K562 (cell line): ENCODE measurements around the gene FLCN. TPM values are rescaled to one million over a fixed set of nuclear protein-coding genes. Genes with fewer than 3 reads are reported as not detected.

Source experiments
- PHTF2 ChIP-seq: fragments of 250-450 bp; sonication (Bioruptor Pico); IDR thresholded peaks from 2 replicates; pipeline ENCODE4 v1.5.0; 2021; ENCODE audit warnings: mild to moderate bottlenecking
- ZMIZ1 ChIP-seq, 2 experiments: fragments of 150-350 bp in 1 of 2; IDR thresholded peaks; 2 replicates each; pipeline ENCODE4 v1.6.1; 2012 to 2016; ENCODE audit warnings: low read depth in 2 of 2, low read length in 2 of 2, mild to moderate bottlenecking in 1 of 2, moderate library complexity in 1 of 2
- ZNF57 ChIP-seq: fragments of 450-650 bp; formaldehyde crosslinking; IDR thresholded peaks from 2 replicates; pipeline ENCODE4 v1.4.0; 2020; ENCODE audit warnings: mild to moderate bottlenecking, moderate library complexity
- ZNF717 ChIP-seq: fragments of 250-450 bp; sonication (Bioruptor Pico); IDR thresholded peaks from 2 replicates; pipeline ENCODE4 v1.5.0; 2021
- polyA plus RNA-seq, 8 experiments: library from polyadenylated mRNA; depleted of rRNA in 4 of 8; stranded (reverse) in 5 of 8; unstranded in 3 of 8; fragments of >200 nt; fragmentation: Nextera tagmentation in 2 of 8; fragmentation: Illumina TruSeq in 1 of 8; extraction: Ambion mirVana in 2 of 8; extraction: Trizol in 1 of 8; gene quantifications; 2 replicates each; pipeline versions ENCODE4 v1.2.1 to v1.2.3, GENCODE V29; 2011 to 2014; ENCODE audit warnings: inconsistent platforms in 1 of 8, missing spikeins in 1 of 8
- total RNA-seq, 7 experiments: library from RNA; depleted of rRNA in 6 of 7; stranded (reverse); fragments of >200 nt in 6 of 7; fragmentation: Illumina TruSeq in 2 of 7; extraction: Trizol in 2 of 7; gene quantifications; 2 replicates each; pipeline versions ENCODE4 v1.2.1 to v1.2.3, GENCODE V29; 2011 to 2021; ENCODE audit warnings: low replicate concordance in 1 of 7
- TF ChIP-seq, protein P1 (sequence below), 2 experiments: fragments of 450-650 bp; IDR thresholded peaks; 2 replicates each; pipeline ENCODE4 v1.6.1; 2016; ENCODE audit warnings: mild to moderate bottlenecking in 2 of 2, borderline replicate concordance in 1 of 2, low read depth in 1 of 2, moderate library complexity in 1 of 2
- TF ChIP-seq, protein P2 (sequence below): fragments of 450-650 bp; formaldehyde crosslinking; IDR thresholded peaks from 2 replicates; pipeline ENCODE4 v1.4.0; 2020; ENCODE audit warnings: mild to moderate bottlenecking, moderate library complexity
- TF ChIP-seq, protein P3 (sequence below): IDR thresholded peaks from 2 replicates; pipeline ENCODE4 v1.6.1; 2011; ENCODE audit not compliant: insufficient read length; ENCODE audit errors: extremely low read depth
- TF ChIP-seq, protein P4 (sequence below): fragments of 450-650 bp; IDR thresholded peaks from 2 replicates; pipeline ENCODE4 v1.7.1; 2018; ENCODE audit warnings: mild to moderate bottlenecking, low read depth; ENCODE audit not compliant: partially characterized antibody

Gene FLCN
- total and polyA plus RNA-seq, 9 of the 15 experiments (the other 6 are each of a cell fraction or from before 2014, with no cell fraction given), result 1.6 to 33.5 (median 10.9) TPM

DNA sequence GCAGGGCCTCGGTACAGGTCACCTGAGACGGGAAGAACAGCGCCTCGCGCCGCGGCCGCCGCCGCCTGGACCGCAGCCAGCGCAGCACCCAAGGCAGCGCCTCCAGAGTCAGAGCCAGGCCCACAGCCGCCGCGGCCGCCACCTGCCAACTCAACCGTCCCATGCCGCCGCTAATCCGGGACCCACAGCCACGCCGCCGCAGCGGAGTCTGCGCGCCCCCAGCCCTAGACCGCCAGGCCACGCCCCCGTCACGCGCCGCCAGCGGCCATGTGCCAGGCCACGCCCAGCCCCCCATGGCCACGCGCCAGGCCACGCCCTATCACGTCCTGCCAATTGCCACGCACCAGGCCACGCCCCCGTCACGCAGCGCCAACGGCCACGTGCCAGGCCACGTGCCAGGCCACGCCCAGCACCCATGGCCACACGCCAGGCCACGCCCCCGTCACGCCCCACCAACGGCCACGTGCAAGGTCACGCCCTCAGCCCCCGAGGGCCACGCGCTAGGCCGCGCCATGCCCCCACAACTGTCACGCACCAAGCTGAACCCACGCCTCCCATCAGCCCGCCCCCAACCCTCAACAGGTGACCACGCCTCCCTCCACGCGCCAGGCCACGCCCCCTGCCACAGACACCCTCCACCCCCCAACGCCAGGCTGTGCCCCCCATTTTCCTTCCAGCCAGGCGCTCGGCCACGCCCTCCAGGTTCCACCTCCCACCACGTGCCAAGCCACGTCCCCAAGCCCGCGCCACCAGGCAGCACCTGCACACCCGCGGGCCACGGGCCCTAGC lies 30.6 kb downstream of the FLCN start, which contains the start of gene PLD6 (continued):
- no peak for TF ChIP-seq ZNF57 (CRISPR knock-in tag)
- TF ChIP-seq, protein P1, sequence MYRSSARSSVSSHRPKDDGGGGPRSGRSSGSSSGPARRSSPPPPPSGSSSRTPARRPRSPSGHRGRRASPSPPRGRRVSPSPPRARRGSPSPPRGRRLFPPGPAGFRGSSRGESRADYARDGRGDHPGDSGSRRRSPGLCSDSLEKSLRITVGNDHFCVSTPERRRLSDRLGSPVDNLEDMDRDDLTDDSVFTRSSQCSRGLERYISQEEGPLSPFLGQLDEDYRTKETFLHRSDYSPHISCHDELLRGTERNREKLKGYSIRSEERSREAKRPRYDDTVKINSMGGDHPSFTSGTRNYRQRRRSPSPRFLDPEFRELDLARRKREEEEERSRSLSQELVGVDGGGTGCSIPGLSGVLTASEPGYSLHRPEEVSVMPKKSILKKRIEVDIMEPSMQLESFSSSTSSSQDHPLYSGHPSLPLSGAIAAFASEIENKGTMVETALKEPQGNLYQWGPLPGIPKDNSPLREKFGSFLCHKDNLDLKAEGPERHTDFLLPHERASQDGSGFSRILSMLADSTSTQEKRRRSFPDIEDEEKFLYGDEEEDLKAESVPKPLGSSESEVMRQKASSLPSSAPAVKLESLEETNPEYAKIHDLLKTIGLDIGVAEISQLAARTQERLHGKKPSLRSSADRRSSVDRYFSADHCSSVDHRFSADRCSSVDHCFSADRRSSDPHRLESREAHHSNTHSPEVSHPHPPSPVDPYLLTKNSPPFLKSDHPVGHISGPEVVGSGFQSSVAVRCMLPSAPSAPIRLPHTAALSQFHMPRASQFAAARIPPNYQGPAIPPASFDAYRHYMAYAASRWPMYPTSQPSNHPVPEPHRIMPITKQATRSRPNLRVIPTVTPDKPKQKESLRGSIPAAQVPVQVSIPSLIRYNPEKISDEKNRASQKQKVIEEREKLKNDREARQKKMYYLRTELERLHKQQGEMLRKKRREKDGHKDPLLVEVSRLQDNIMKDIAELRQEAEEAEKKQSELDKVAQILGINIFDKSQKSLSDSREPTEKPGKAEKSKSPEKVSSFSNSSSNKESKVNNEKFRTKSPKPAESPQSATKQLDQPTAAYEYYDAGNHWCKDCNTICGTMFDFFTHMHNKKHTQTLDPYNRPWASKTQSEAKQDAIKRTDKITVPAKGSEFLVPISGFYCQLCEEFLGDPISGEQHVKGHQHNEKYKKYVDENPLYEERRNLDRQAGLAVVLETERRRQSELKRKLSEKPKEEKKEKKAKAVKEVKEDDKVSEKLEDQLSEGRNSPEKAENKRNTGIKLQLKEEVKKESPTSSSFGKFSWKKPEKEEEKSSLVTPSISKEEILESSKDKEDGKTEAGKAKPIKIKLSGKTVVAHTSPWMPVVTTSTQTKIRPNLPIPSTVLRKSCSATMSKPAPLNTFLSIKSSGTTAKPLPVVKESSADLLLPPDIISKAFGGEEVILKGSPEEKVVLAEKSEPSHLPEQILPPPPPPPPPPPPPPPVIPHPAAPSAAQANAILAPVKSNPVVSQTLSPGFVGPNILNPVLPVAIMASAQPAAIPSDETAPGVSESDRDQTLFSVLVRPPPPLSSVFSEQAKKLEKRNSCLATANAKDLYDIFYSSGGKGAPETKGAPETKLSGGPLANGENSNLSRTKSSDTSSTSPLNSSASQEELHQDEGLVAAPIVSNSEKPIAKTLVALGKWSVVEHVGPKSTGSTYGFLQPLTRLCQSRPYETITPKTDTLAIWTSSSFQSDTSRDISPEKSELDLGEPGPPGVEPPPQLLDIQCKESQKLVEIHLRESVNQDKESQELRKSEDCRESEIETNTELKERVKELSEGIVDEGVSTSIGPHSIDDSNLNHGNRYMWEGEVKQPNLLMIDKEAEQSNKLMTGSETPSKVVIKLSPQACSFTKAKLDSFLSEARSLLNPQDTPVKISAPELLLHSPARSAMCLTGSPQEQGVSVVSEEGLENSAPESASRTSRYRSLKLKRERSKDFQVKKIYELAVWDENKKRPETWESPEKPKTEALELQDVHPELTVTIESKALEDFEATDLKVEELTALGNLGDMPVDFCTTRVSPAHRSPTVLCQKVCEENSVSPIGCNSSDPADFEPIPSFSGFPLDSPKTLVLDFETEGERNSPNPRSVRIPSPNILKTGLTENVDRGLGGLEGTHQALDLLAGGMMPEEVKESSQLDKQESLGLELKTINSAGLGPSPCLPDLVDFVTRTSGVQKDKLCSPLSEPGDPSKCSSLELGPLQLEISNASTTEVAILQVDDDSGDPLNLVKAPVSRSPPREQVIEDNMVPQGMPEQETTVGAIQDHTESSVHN (IDR thresholded peaks at IDR 0.05; ENCODE audit: borderline replicate concordance in 1 of 2, low read depth in 1 of 2), result no peak
- no peak for TF ChIP-seq PHTF2 (CRISPR knock-in tag)
- no peak for TF ChIP-seq ZMIZ1 (IDR thresholded peaks at IDR 0.05; ENCODE audit: low read depth in 2 of 2, low read length in 2 of 2)
- TF ChIP-seq, protein P2, sequence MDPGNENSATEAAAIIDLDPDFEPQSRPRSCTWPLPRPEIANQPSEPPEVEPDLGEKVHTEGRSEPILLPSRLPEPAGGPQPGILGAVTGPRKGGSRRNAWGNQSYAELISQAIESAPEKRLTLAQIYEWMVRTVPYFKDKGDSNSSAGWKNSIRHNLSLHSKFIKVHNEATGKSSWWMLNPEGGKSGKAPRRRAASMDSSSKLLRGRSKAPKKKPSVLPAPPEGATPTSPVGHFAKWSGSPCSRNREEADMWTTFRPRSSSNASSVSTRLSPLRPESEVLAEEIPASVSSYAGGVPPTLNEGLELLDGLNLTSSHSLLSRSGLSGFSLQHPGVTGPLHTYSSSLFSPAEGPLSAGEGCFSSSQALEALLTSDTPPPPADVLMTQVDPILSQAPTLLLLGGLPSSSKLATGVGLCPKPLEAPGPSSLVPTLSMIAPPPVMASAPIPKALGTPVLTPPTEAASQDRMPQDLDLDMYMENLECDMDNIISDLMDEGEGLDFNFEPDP (CRISPR knock-in tag), result no peak
- TF ChIP-seq ZNF717 (CRISPR knock-in tag), result no peak
- TF ChIP-seq, protein P3, sequence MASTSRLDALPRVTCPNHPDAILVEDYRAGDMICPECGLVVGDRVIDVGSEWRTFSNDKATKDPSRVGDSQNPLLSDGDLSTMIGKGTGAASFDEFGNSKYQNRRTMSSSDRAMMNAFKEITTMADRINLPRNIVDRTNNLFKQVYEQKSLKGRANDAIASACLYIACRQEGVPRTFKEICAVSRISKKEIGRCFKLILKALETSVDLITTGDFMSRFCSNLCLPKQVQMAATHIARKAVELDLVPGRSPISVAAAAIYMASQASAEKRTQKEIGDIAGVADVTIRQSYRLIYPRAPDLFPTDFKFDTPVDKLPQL, result no peak
- TF ChIP-seq, protein P4, sequence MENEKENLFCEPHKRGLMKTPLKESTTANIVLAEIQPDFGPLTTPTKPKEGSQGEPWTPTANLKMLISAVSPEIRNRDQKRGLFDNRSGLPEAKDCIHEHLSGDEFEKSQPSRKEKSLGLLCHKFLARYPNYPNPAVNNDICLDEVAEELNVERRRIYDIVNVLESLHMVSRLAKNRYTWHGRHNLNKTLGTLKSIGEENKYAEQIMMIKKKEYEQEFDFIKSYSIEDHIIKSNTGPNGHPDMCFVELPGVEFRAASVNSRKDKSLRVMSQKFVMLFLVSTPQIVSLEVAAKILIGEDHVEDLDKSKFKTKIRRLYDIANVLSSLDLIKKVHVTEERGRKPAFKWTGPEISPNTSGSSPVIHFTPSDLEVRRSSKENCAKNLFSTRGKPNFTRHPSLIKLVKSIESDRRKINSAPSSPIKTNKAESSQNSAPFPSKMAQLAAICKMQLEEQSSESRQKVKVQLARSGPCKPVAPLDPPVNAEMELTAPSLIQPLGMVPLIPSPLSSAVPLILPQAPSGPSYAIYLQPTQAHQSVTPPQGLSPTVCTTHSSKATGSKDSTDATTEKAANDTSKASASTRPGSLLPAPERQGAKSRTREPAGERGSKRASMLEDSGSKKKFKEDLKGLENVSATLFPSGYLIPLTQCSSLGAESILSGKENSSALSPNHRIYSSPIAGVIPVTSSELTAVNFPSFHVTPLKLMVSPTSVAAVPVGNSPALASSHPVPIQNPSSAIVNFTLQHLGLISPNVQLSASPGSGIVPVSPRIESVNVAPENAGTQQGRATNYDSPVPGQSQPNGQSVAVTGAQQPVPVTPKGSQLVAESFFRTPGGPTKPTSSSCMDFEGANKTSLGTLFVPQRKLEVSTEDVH, result no peak
